Esophagus muscularis mucosa (tissue), 3 donors: ENCODE results near the gene KIF19.

Experiments used
- CTCF ChIP-seq, 3 experiments: fragments of 200-600 bp in 2 of 3; fragments of 450-650 bp in 1 of 3; sonication (generic) in 2 of 3; IDR thresholded peaks; one replicate each; pipeline ENCODE4 v1.5.1; 2017 to 2019; ENCODE audit warnings: antibody characterized with exemption in 3 of 3, mild to moderate bottlenecking in 2 of 3, moderate library complexity in 1 of 3
- POLR2AphosphoS5 ChIP-seq, 2 donors: sonication (generic); formaldehyde crosslinking; IDR thresholded peaks; one replicate each; pipeline ENCODE4 v1.6.1; 2017; ENCODE audit warnings: antibody characterized with exemption in 2 of 2

DNA sequence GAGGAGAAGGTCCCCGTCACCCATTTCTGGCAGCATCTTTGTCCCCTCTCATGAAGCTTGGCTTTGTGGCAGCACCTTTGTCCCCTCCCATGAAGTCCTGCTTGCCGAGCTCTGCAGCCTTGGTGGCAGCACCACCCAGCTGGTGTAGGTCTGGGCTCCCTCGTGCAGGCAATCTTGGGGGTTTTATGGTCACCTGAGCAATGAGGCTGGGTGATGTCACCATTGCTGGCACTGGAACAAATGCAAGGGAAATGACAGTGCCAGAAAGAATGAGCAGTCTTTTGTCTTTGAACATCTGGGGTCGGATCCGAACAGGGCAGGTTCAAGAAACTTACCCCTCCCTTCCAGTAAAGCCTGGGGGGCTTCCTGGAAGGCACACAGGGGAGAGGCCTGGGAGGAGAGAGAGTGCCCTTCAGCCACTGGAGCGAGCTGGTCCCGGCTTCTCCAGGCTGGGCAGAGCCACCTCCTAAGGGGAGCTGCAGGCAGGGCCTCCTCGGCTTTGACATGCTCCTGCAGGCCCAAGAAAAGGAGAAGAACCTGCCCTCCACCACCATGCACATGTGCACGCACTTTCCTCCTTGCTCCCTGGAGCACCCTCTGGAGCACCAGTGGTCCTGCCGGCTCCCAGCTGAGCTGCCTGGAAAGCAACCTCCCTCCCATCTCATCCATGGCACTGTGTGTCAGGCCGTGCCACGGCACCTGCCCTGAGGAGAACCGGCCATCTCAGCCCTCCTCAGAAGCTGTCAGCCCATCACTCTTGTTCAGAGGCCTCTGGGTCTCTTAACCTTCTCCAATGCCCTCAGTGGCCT is 19.6 kb downstream of the KIF19 start:
- TF ChIP-seq CTCF (IDR thresholded peaks at IDR 0.05) (no peak), POLR2AphosphoS5 (IDR thresholded peaks at IDR 0.05) (no peak)
